Endothelial cell of umbilical vein (primary cell): ENCODE results near the gene TBC1D10A. TPM values are rescaled to one million over a fixed set of nuclear protein-coding genes. Genes with fewer than 3 reads are reported as not detected.

Experiments
- BruUV-seq: library from RNA; stranded (reverse); fragments of 400-500 nt; replicated peaks from 2 replicates; lab custom pipeline; 2021; lab: Mats Ljungman, UMichigan
- CTCF ChIA-PET: fragments of 300-600, 350-600 bp; sonication (Branson Sonifier 250); formaldehyde crosslinking; loops from one replicate; lab custom pipeline; 2021; ENCODE audit warnings: antibody characterized with exemption, inconsistent platforms; lab: Charles Lee
- POLR2A ChIA-PET: fragments of 300-600, 350-600 bp; sonication (Branson Sonifier 250); formaldehyde crosslinking; loops from one replicate; lab custom pipeline; 2021; ENCODE audit warnings: antibody characterized with exemption, inconsistent platforms; lab: Charles Lee
- DNase-seq: peaks from one replicate; pipeline ENCODE4 v3.0.0-alpha.2; 2011; ENCODE audit warnings: low read depth, low spot score
- FAIRE-seq: peaks from 2 replicates; lab custom pipeline; 2011; peaks lifted over from hg19 to GRCh38; lab: Jason Lieb, UNC
- H2AFZ ChIP-seq: 2 replicates; pipeline ENCODE4 v1.6.0; 2012; ENCODE audit warnings: low read depth, low read length, control low read depth, inconsistent platforms
- H3K27ac ChIP-seq: 2 replicates; pipeline ENCODE4 v1.5.1; 2011; ENCODE audit warnings: low read depth, mild to moderate bottlenecking, control low read depth, low read length, moderate library complexity; ENCODE audit not compliant: insufficient read depth
- H3K27me3 ChIP-seq, 2 experiments: 2 replicates each; pipeline versions ENCODE4 v1.6.0 to v1.6.1; 2011; ENCODE audit warnings: low read length in 2 of 2, mixed read lengths in 1 of 2; ENCODE audit not compliant: control insufficient read depth in 2 of 2, insufficient read depth in 2 of 2
- H3K36me3 ChIP-seq, 2 experiments: 2 replicates in 1 of 2; 3 replicates in 1 of 2; pipeline ENCODE4 v1.5.1; 2011; ENCODE audit warnings: low read length in 2 of 2, mild to moderate bottlenecking in 1 of 2, moderate library complexity in 1 of 2; ENCODE audit not compliant: control insufficient read depth in 2 of 2, insufficient read depth in 2 of 2; ENCODE audit errors: extremely low read depth in 1 of 2
- H3K4me1 ChIP-seq: 3 replicates; pipeline ENCODE4 v1.5.1; 2011; ENCODE audit warnings: mild to moderate bottlenecking, low read length; ENCODE audit not compliant: control insufficient read depth, insufficient read depth; ENCODE audit errors: extremely low read depth
- H3K4me2 ChIP-seq: 2 replicates; pipeline ENCODE4 v1.6.1; 2011; ENCODE audit warnings: low read length, control low read depth, mixed read lengths; ENCODE audit not compliant: insufficient read depth
- H3K4me3 ChIP-seq, 3 experiments: fragments of 200-600 bp in 1 of 3; sonication (generic), shearing (Covaris generic) in 1 of 3; replicated peaks in 1 of 3; 2 replicates each; pipeline ENCODE4 v1.5.1; 2011 to 2016; ENCODE audit warnings: control low read depth in 3 of 3, low read length in 3 of 3, mild to moderate bottlenecking in 2 of 3, inconsistent platforms in 1 of 3, low read depth in 1 of 3, moderate library complexity in 1 of 3; ENCODE audit not compliant: insufficient read depth in 1 of 3
- H3K79me2 ChIP-seq: 2 replicates; pipeline ENCODE4 v1.6.0; 2012; ENCODE audit warnings: low read length, inconsistent platforms; ENCODE audit not compliant: control insufficient read depth, insufficient read depth
- H3K9ac ChIP-seq: replicated peaks from 2 replicates; pipeline ENCODE3; 2011; ENCODE audit warnings: low read length, control low read depth; ENCODE audit not compliant: insufficient read depth; ENCODE audit errors: extremely low read depth
- H3K9me1 ChIP-seq: replicated peaks from 3 replicates; pipeline ENCODE4 v1.6.0; 2011; ENCODE audit warnings: mild to moderate bottlenecking, low read length; ENCODE audit not compliant: control insufficient read depth, insufficient read depth; ENCODE audit errors: extremely low read depth
- H3K9me3 ChIP-seq: replicated peaks from 2 replicates; pipeline ENCODE4 v1.5.1; 2012; ENCODE audit warnings: low read length, inconsistent platforms; ENCODE audit not compliant: control insufficient read depth, insufficient read depth
- H4K20me1 ChIP-seq: replicated peaks from 2 replicates; pipeline ENCODE3; 2011; ENCODE audit warnings: mild to moderate bottlenecking, low read length; ENCODE audit not compliant: control insufficient read depth, insufficient read depth; ENCODE audit errors: extremely low read depth
- JUN ChIP-seq: IDR thresholded peaks from 2 replicates; pipeline ENCODE4 v1.6.1; 2011; ENCODE audit warnings: borderline replicate concordance, low read depth; ENCODE audit not compliant: insufficient read length, insufficient read depth
- POLR2AphosphoS5 ChIP-seq: IDR thresholded peaks from 2 replicates; pipeline ENCODE4 v1.6.1; 2012; ENCODE audit warnings: low read depth, mild to moderate bottlenecking, control low read depth, low read length, moderate library complexity; ENCODE audit not compliant: insufficient read depth
- dilution Hi-C: fragments of 300-500 bp; cut with MboI; formaldehyde crosslinking; loops from one replicate; pipeline ENCODE4 v1.15.0; 2019; ENCODE audit warnings: low sequenced_read_pairs; ENCODE audit not compliant: extremely low pct_ligation_motif_present
- intact Hi-C: fragments of 100-400 bp; cut with micrococcal nuclease; formaldehyde crosslinking; loops from one replicate; pipeline ENCODE4 v1.10.0; 2022
- polyA plus RNA-seq, 4 experiments: library from polyadenylated mRNA; depleted of rRNA in 3 of 4; stranded (reverse) in 3 of 4; unstranded in 1 of 4; fragments of >200 nt; gene quantifications; 2 replicates each; pipeline versions ENCODE4 v1.2.1 to v1.2.3, GENCODE V29; 2011 to 2012; ENCODE audit warnings: missing spikeins in 1 of 4
- total RNA-seq: library from RNA; stranded (reverse); gene quantifications from 2 replicates; pipeline ENCODE4 v1.2.3, GENCODE V29; 2021
- TF ChIP-seq, protein P1 (sequence below), 2 donors: IDR thresholded peaks; 1 replicate in 1 of 2; 2 replicates in 1 of 2; pipeline ENCODE4 v1.5.1; 2011; ENCODE audit warnings: low read length in 2 of 2, mild to moderate bottlenecking in 2 of 2, moderate library complexity in 2 of 2, control low read depth in 1 of 2, inconsistent platforms in 1 of 2, low read depth in 1 of 2; ENCODE audit not compliant: insufficient read depth in 1 of 2; ENCODE audit errors: extremely low read depth in 1 of 2
- TF ChIP-seq, protein P2 (sequence below): IDR thresholded peaks from 2 replicates; pipeline ENCODE4 v1.6.1; 2011; ENCODE audit not compliant: insufficient read depth, insufficient read length

Gene TBC1D10A
- total and polyA plus RNA-seq, 2 donors (not counting 3 experiments of a cell fraction or from before 2014, with no cell fraction given) = 10.0 to 11.9 TPM

DNA sequence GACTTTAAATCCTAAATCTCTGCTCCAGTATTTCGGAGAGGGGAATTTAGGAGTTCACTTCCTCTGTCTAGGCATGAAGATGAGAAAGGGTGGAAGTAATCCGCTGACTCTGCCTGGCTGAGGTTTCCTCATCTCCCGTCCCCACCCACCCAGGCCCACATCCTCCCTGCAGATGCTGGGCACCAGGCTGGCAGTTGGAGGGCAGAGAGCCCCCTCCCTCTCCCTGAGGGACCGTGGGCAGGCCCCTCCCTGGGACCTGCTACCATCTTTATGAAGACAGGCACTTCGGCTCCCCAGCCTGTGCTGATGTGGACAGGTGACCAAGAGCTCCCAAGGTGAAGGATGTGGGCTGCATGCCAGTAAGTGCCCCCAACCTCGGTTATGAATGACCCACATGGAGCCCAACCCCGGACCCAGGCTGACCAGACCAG lies 44.1 kb downstream of the TBC1D10A start:
- Histone ChIP-seq H3K79me2 (no peaks in the 10 kb centered on the region), H3K9me3 (no peaks in the 10 kb centered on the region), H4K20me1 (no peaks in the 10 kb centered on the region), H3K4me2 (no peak overlapping the region), H3K9ac (no peak overlapping the region), H2AFZ (no peak overlapping the region), H3K9me1 (no peaks in the 10 kb centered on the region), H3K4me3 (no peak overlapping the region), H3K27me3 (no peaks in the 10 kb centered on the region), H3K27ac (no peak overlapping the region), H3K4me1 (peaks cover 9% of the 10 kb centered on the region), H3K36me3 (peaks cover 0 to 5% of the 10 kb centered on the region in 2 experiments)
- dilution Hi-C loops (no loop called here), intact Hi-C loops (no loop called here)
- TF ChIP-seq POLR2AphosphoS5 (no peak), JUN (no peak)
- TF ChIP-seq, protein P1, sequence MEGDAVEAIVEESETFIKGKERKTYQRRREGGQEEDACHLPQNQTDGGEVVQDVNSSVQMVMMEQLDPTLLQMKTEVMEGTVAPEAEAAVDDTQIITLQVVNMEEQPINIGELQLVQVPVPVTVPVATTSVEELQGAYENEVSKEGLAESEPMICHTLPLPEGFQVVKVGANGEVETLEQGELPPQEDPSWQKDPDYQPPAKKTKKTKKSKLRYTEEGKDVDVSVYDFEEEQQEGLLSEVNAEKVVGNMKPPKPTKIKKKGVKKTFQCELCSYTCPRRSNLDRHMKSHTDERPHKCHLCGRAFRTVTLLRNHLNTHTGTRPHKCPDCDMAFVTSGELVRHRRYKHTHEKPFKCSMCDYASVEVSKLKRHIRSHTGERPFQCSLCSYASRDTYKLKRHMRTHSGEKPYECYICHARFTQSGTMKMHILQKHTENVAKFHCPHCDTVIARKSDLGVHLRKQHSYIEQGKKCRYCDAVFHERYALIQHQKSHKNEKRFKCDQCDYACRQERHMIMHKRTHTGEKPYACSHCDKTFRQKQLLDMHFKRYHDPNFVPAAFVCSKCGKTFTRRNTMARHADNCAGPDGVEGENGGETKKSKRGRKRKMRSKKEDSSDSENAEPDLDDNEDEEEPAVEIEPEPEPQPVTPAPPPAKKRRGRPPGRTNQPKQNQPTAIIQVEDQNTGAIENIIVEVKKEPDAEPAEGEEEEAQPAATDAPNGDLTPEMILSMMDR (IDR thresholded peaks at IDR 0.05; ENCODE audit: extremely low read depth in 1 of 2, insufficient read depth in 1 of 2, low read depth in 1 of 2, low read length in 2 of 2) = no peak
- BruUV-seq = no TSS peak
- DNase-seq = no peak
- CTCF ChIA-PET = interaction anchor here (1.0 kb wide), 1 partner anchor 27 kb away, joined by 3 read pairs; no protein-coding TSS in a partner anchor
- FAIRE-seq = no peak
- POLR2A ChIA-PET = interaction anchor here (0.5 kb wide), 1 partner anchor 10 kb away, joined by 4 read pairs; no protein-coding TSS in a partner anchor

DNA sequence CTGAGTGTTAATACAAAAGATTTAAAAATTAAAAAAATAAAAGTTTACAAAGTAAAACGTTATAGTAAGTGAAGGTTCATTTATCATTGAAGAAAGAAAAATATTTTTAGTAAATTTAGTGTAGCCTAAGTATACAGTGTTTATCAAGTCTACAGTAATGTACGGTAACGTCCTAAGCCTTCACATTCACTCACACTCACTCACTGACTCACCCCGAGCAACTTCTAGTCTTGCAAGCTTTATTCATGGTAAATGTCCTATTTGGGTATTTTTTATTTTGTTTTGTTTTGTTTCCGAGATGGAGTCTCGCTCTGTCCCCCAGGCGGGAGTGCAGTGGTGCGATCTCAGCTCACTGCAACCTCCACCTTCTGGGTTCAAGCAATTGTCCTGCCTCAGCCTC lies 46.2 kb downstream of the TBC1D10A start:
- dilution Hi-C loops (no loop called here), intact Hi-C loops (no loop called here)
- H3K27ac ChIP-seq = no peak overlapping the region
- H2AFZ ChIP-seq = no peak overlapping the region
- FAIRE-seq (no peak), DNase-seq (no peak)
- TF ChIP-seq, protein P2, sequence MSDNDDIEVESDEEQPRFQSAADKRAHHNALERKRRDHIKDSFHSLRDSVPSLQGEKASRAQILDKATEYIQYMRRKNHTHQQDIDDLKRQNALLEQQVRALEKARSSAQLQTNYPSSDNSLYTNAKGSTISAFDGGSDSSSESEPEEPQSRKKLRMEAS = no peak
- no peaks in the 10 kb centered on the region for H4K20me1 ChIP-seq
- no TSS peak for BruUV-seq
- H3K9ac ChIP-seq = no peak overlapping the region
- no peak overlapping the region for H3K4me2 ChIP-seq
- H3K79me2 ChIP-seq = no peaks in the 10 kb centered on the region
- ChIA-PET POLR2A (interaction anchor here (0.7 kb wide), 1 partner anchor 31 kb away, joined by 6 read pairs; no protein-coding TSS in a partner anchor), CTCF (interaction anchor here (0.9 to 3.9 kb wide), 7 partner anchors 7 to 107 kb away, joined by 3 to 61 read pairs (median 6); partner anchors contain the start of genes CASTOR1 and RNF215)
- no peaks in the 10 kb centered on the region for H3K9me1 ChIP-seq
- peaks cover 0 to 5% of the 10 kb centered on the region in 2 experiments for H3K36me3 ChIP-seq
- no peaks in the 10 kb centered on the region for H3K9me3 ChIP-seq
- peaks cover 16% of the 10 kb centered on the region for H3K4me1 ChIP-seq
- no peaks in the 10 kb centered on the region for H3K27me3 ChIP-seq
- no peak overlapping the region for H3K4me3 ChIP-seq
